ENCODE measurements around the gene ARL16.

- TF ChIP-seq POLR2A (IDR thresholded peaks at IDR 0.05) (no peak), CTCF (IDR thresholded peaks at IDR 0.05) (no peak)
Measured at GRCh38 chr17:81640011-81640410, 43.6 kb downstream of the ARL16 start.

Data from esophagus squamous epithelium (tissue), 4 donors.